NT2/D1 (cell line): ENCODE data around the gene RESP18.

Experiments
- SUZ12 ChIP-seq: IDR thresholded peaks from 2 replicates; pipeline ENCODE4 v1.6.1; 2011; ENCODE audit not compliant: insufficient read length, insufficient read depth; ENCODE audit errors: extremely low read depth
- YY1 ChIP-seq: IDR thresholded peaks from 2 replicates; pipeline ENCODE4 v1.6.1; 2011; ENCODE audit not compliant: insufficient read length, insufficient read depth
- ZNF274 ChIP-seq: IDR thresholded peaks from 2 replicates; pipeline ENCODE4 v1.6.1; 2011; ENCODE audit warnings: mild to moderate bottlenecking, low read depth, low read length

GRCh38 chr2:219304223-219304622 is 28.3 kb downstream of the RESP18 start:
- TF ChIP-seq YY1 (no peak), ZNF274 (no peak), SUZ12 (no peak)
